ENCODE data around the gene TENM3. TPM values are rescaled to one million over a fixed set of nuclear protein-coding genes. Genes with fewer than 3 reads are reported as not detected.

TENM3 gene
- total RNA-seq, 4 donors from 2014 or later = 3.4 to 9.8 (median 6.9) TPM

- in situ Hi-C loops (cut with MboI; ENCODE audit: low pct_ligation_motif_present in 1 of 4, low pct_unique_long_range_greater_than_20kb in 1 of 4, low sequenced_read_pairs in 3 of 4) = loop anchor here in 3 of 4 donors (10.0 kb wide), 1 partner anchor 333 kb away; no protein-coding TSS in a partner anchor
Measured at GRCh38 chr4:182807767-182808548, 564.8 kb downstream of the TENM3 start.

GRCh38 chr4:182808673-182809416, 565.6 kb downstream of the TENM3 start:
- in situ Hi-C loops (cut with MboI; ENCODE audit: low pct_ligation_motif_present in 1 of 4, low pct_unique_long_range_greater_than_20kb in 1 of 4, low sequenced_read_pairs in 3 of 4) (loop anchor here in 3 of 4 donors (10.0 kb wide), 1 partner anchor 334 kb away; no protein-coding TSS in a partner anchor), intact Hi-C loops (cut with DNase I; ENCODE audit: low total_unique reads) (loop anchor here (10.0 kb wide), 1 partner anchor 334 kb away; no protein-coding TSS in a partner anchor)
- Histone ChIP-seq H3K36me3 (no peaks in the 10 kb centered on the region), H3K9me3 (no peaks in the 10 kb centered on the region), H3K4me3 (no peak overlapping the region), H3K4me1 (no peaks in the 10 kb centered on the region), H3K27ac (no peak overlapping the region), H3K27me3 (peaks cover 9% of the 10 kb centered on the region)
- 78 to 84% methylated on average over 14 to 25 of the region's 25 CpGs for WGBS, 2 donors (ENCODE audit: low coverage in 1 of 2)
- TF ChIP-seq EP300 (IDR thresholded peaks at IDR 0.05; ENCODE audit: low read depth) = no peak
- DNase-seq = no peak

More at GRCh38 chr4:182807767-182808548, 564.8 kb downstream of the TENM3 start:
- no peak for TF ChIP-seq EP300 (IDR thresholded peaks at IDR 0.05; ENCODE audit: low read depth)
- no peak for TF ChIP-seq POLR2AphosphoS5 (IDR thresholded peaks at IDR 0.05)
- TF ChIP-seq CTCF (IDR thresholded peaks at IDR 0.05) = no peak
- TF ChIP-seq POLR2A (IDR thresholded peaks at IDR 0.05) = no peak
- Histone ChIP-seq H3K36me3 (no peaks in the 10 kb centered on the region), H3K27ac (no peak overlapping the region), H3K9me3 (no peaks in the 10 kb centered on the region), H3K4me1 (no peaks in the 10 kb centered on the region), H3K27me3 (peaks cover 9% of the 10 kb centered on the region), H3K4me3 (no peak overlapping the region)
- WGBS, 2 donors (ENCODE audit: low coverage in 1 of 2) = 95% methylated on average over 45 of the region's 45 CpGs; no CpG with 5 or more reads in 1 of the 2 donors
- DNase-seq = no peak
- intact Hi-C loops (cut with DNase I; ENCODE audit: low total_unique reads) = loop anchor here (10.0 kb wide), 1 partner anchor 333 kb away; no protein-coding TSS in a partner anchor

- 68% methylated on average over 5 of the region's 5 CpGs; no CpG with 5 or more reads in 1 of the 2 donors for WGBS, 2 donors (ENCODE audit: low coverage in 1 of 2)
- Histone ChIP-seq H3K4me1 (no peaks in the 10 kb centered on the region), H3K36me3 (no peaks in the 10 kb centered on the region), H3K9me3 (no peaks in the 10 kb centered on the region), H3K27ac (no peak overlapping the region), H3K27me3 (peaks cover 9% of the 10 kb centered on the region), H3K4me3 (no peak overlapping the region)
- intact Hi-C loops (cut with DNase I; ENCODE audit: low total_unique reads) (loop anchor here (10.0 kb wide), 1 partner anchor 335 kb away; no protein-coding TSS in a partner anchor), in situ Hi-C loops (cut with MboI; ENCODE audit: low pct_ligation_motif_present in 1 of 4, low pct_unique_long_range_greater_than_20kb in 1 of 4, low sequenced_read_pairs in 3 of 4) (loop anchor here in 3 of 4 donors (10.0 kb wide), 1 partner anchor 335 kb away; no protein-coding TSS in a partner anchor)
- DNase-seq = no peak
- TF ChIP-seq POLR2AphosphoS5 (IDR thresholded peaks at IDR 0.05) (no peak), CTCF (IDR thresholded peaks at IDR 0.05) (peak in 1 of 5 experiments; percentile 11)
Measured at GRCh38 chr4:182809417-182810102, 566.4 kb downstream of the TENM3 start.

- in situ Hi-C loops (cut with MboI; ENCODE audit: low pct_ligation_motif_present in 1 of 4, low pct_unique_long_range_greater_than_20kb in 1 of 4, low sequenced_read_pairs in 3 of 4) (no loop called here), intact Hi-C loops (cut with DNase I; ENCODE audit: low total_unique reads) (no loop called here)
- Histone ChIP-seq H3K27ac (no peak overlapping the region), H3K27me3 (peaks cover 9% of the 10 kb centered on the region), H3K36me3 (no peaks in the 10 kb centered on the region), H3K4me3 (no peak overlapping the region), H3K9me3 (no peaks in the 10 kb centered on the region), H3K4me1 (no peaks in the 10 kb centered on the region)
- no peak for TF ChIP-seq CTCF (IDR thresholded peaks at IDR 0.05)
- no peak for TF ChIP-seq POLR2AphosphoS5 (IDR thresholded peaks at IDR 0.05)
- no peak for TF ChIP-seq EP300 (IDR thresholded peaks at IDR 0.05; ENCODE audit: low read depth)
- TF ChIP-seq POLR2A (IDR thresholded peaks at IDR 0.05) = no peak
- 91 to 93% methylated on average over 4 of the region's 4 CpGs for WGBS, 2 donors (ENCODE audit: low coverage in 1 of 2)
- DNase-seq = no peak
Measured at GRCh38 chr4:182810103-182810615, 567.0 kb downstream of the TENM3 start.
